GM12875 (cell line): ENCODE measurements around the gene SGTB.
A peak's percentile ranks its signal among the peaks of the same experiment; 100 is the strongest.
"Not testable (repeated sequence)": the region's sequence is repeated elsewhere in the genome, so short reads cannot be mapped to it uniquely, and the experiment has no call there.

Experiments
- H3K4me3 ChIP-seq: one replicate; pipeline ENCODE4 v1.5.1; 2011; ENCODE audit warnings: low read depth, low read length, control low read depth
- TF ChIP-seq, protein P1 (sequence below): IDR thresholded peaks from 2 replicates; pipeline ENCODE4 v1.5.1; 2011; ENCODE audit warnings: low read depth, mild to moderate bottlenecking, control low read depth, inconsistent platforms, low read length, moderate library complexity, borderline replicate concordance; ENCODE audit not compliant: insufficient read depth

SGTB gene

DNA sequence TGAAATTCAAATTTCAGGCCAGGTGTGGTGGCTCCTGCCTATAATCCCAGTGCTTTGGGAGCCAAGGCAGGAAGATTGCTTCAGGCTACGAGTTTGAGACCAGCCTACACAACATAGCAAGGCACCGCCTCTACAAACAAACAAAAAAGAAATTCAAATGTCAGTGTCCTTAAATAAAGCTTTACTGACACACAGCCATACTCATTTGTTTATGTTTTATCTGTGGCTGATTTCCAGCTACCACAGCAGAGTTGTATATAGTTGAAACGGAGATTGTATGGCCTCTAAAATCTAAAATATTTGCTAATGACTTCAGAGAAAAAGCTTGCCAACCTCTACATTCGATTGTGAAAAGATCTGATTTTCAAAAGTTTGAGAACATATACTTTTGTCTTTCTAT lies 81.7 kb downstream of the SGTB start:
- H3K4me3 ChIP-seq, result no peak overlapping the region
- TF ChIP-seq, protein P1, sequence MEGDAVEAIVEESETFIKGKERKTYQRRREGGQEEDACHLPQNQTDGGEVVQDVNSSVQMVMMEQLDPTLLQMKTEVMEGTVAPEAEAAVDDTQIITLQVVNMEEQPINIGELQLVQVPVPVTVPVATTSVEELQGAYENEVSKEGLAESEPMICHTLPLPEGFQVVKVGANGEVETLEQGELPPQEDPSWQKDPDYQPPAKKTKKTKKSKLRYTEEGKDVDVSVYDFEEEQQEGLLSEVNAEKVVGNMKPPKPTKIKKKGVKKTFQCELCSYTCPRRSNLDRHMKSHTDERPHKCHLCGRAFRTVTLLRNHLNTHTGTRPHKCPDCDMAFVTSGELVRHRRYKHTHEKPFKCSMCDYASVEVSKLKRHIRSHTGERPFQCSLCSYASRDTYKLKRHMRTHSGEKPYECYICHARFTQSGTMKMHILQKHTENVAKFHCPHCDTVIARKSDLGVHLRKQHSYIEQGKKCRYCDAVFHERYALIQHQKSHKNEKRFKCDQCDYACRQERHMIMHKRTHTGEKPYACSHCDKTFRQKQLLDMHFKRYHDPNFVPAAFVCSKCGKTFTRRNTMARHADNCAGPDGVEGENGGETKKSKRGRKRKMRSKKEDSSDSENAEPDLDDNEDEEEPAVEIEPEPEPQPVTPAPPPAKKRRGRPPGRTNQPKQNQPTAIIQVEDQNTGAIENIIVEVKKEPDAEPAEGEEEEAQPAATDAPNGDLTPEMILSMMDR, result no peak

DNA sequence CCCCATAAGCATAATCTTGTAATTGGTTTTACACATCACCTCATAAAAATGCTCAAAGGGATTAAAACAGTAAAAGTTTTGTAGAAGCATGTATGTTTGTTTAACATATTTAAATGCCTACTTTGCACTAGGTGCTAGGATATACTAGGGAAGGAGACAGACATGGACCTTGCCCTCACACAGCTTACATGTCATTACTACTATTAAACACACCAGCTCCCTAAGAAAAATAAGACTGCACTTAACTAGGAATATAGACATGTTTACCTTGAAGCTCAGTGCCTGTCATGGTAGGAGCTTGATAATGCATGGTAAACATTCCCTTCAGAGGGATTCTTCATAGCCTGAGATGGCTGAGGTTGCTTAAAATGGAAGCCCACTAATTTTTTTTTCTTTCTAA lies 90.9 kb downstream of the SGTB start:
- TF ChIP-seq, protein P1, result no peak

DNA sequence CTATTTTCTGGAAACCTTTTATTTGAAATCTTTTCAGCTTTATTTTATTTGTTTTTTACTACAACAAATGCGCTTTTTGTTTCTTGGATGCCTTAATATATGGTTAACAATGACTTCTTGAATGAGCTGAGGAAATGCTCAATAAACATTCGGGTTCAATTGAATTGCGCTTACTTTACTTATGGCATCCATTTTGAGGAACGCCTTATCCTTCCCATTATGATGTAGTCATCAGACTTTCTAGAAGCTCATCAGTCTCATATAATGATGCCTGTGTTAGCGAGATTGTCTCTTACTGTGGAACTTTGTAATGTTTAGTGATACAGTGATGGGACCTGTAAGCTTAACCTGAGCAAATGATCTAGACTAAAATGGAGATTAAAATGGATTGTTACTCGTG lies 96.2 kb downstream of the SGTB start:
- TF ChIP-seq, protein P1, result no peak
- peak overlapping the region; percentile 86 for H3K4me3 ChIP-seq

More for the DNA sequence above, 90.9 kb downstream of the SGTB start:
- no peak overlapping the region for H3K4me3 ChIP-seq

DNA sequence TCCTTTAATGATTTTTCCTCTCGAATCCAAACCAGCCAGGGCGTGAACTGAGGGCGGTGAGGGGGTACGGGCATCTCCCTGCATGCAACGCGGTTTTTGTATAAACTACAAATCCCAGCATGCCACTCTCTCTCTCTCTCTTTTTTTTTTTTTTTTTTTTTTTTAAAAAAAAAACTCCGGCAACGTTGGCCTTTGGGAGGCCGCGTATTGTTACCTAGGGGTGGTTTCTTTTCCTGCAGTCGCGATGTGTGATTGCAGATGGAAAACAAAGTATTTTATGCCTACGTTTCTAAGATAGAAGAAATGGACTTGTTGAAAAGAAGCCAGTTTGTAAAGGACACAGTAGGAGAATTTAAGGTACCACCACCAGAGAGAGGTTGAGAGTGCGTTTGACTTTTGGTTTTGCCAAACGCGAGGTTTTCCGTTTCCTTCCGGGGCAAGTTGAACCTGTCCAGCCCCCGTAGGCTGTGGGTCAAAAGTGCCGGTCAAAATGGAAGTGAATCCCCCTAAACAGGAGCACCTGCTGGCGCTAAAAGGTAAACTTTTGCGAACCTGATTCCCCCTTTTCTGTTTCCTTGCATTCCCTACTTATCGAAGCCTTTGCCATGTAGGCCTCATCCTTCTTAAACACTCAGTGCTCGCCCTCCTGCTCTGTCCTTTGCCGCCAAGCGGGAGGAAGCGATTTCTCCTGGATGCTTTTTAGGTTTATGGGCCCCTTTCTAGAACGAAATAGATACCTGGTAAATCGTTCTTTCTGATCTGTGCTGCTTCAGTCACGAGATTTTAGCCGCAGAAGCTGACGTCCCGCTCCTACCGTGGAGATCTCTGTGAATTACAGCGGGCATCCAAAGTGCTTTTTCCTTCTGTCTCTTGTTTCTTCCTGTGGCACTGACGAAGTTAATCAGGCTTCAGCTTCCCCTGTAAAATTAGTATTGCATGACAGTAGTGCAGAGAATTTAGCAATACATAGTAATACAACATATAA lies 97.0 kb downstream of the SGTB start, which contains the start of the genes SHLD3 and TRAPPC13:
TSS of gene SHLD3 (plus strand) at position 457 of the 985 bp plus-strand sequence. CDS start 4,561 bp downstream, outside the sequence.
TSS of gene TRAPPC13 (plus strand) at position 457 of the 985 bp plus-strand sequence. CDS start at position 491, 34 bp downstream.
- H3K4me3 ChIP-seq, result peak within 1 kb of the TSS; percentile 86
- TF ChIP-seq, protein P1, result 0 out of 2 replicates have a peak, but pooled peaks have one; percentile 6

DNA sequence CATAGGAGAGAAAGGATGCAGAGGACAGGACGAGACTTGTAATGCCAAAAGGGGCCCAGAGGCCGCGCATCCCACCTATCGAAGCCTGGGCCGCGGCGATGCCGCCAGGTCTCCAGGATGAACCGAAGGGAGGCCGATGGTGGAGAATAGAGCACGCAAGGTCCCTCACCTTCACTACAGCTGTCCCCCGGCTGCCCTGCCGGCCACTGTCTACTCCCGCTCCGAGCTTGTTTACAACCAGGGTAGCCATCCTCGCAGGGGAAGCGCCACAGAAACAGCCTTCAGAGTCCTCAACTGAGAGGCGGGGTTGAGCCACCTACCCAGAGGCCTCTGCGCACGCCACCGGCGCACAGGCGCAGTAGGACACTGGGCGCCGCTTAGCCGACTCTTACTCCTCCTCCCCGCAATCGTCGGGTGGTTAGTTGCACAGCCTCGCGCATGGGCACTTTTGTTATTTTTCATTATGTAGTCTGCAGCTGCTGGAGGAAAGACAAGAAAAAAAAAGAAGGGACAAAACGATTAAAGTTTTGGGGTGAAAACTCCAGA lies 97.8 kb downstream of the SGTB start, which contains the start of gene TRIM23:
TSS of gene TRIM23 (minus strand) at position 309 of the 546 bp plus-strand sequence. CDS start at position 250, 59 bp downstream.
- H3K4me3 ChIP-seq, result peak within 1 kb of the TSS; percentile 86
- TF ChIP-seq, protein P1, result 0 out of 2 replicates have a peak, but pooled peaks have one; percentile 2

DNA sequence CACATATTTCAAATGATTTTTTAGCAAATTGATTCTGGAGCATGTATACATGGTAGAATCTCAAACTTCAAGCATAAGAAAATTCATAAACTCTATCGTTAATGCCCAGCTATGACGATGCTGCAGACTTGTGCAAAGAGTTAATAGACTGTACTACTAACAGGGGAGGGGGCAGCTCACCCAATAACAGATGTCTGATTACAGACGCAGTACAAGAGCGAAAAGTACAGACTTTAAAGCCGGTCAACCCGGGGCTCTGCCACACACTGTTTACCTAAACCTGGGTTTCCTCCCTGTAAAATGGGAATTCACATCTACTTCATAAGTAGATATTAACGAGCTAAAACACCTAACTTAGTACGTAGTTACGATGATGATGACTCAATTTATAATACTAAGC lies 98.4 kb downstream of the SGTB start:
- TF ChIP-seq, protein P1, result no peak
- H3K4me3 ChIP-seq, result peak overlapping the region; percentile 86

DNA sequence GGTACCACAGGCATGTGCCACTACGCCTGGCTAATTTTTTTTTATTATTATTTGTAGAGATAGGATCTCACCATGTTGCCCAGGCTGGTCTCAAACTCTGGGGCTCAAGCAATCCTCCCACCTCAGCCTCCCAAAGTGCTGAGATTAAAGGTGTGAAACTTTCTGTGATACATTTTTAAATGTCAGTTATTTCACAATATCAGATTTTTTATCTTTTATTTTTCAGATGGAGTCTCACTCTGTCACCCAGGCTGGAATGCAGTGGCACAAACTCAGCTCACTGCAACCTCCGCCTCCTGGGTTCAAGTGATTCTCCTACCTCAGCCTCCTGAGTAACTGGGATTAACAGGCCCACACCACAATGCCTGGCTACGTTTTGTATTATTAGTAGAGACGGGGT lies 99.9 kb downstream of the SGTB start:
- H3K4me3 ChIP-seq, result not testable (repeated sequence)
